ENCODE results near the gene CDH20. TPM values are rescaled to one million over a fixed set of nuclear protein-coding genes. Genes with fewer than 3 reads are reported as not detected.
A peak's percentile ranks its signal among the peaks of the same experiment; 100 is the strongest.

CDH20 gene
- total and polyA plus RNA-seq, 2 of the 4 experiments (the other 2 are of a cell fraction), result not detected

GRCh38 chr18:61596296-61596695 is 263.1 kb downstream of the CDH20 start:
- Histone ChIP-seq H3K4me3 (ENCODE audit: insufficient read depth, low read depth, low read length) (no peak overlapping the region), H3K79me1 (ENCODE audit: low read depth in 1 of 2, low read length in 2 of 2) (peaks cover 0 to 6% of the 10 kb centered on the region in 2 experiments; a peak in 2 of 4 replicates), H3K4me1 (ENCODE audit: control insufficient read depth, insufficient read depth, low read length) (peaks cover 2% of the 10 kb centered on the region)

More at GRCh38 chr18:61596296-61596695, 263.1 kb downstream of the CDH20 start:
- no peaks in the 10 kb centered on the region for H3K9me3 ChIP-seq (ENCODE audit: control insufficient read depth, insufficient read depth, low read length)
- H3K36me3 ChIP-seq (ENCODE audit: control insufficient read depth, insufficient read depth, low read length), result no peaks in the 10 kb centered on the region
- H4K91ac ChIP-seq (ENCODE audit: insufficient read depth, low read depth, low read length), result no peak overlapping the region
- dilution Hi-C loops (cut with HindIII; ENCODE audit: low sequenced_read_pairs, unreplicated experiment) (no loop called here), in situ Hi-C loops (cut with MboI; ENCODE audit: low sequenced_read_pairs) (no loop called here), intact Hi-C loops (cut with micrococcal nuclease) (no loop called here)
- H3K14ac ChIP-seq (replicated peaks; ENCODE audit: low read depth, low read length), result no peak overlapping the region
- no peak overlapping the region for H3K4ac ChIP-seq (ENCODE audit: low read depth, low read length)
- no peak overlapping the region for H2BK120ac ChIP-seq (ENCODE audit: low read depth, low read length)
- H3K9ac ChIP-seq (ENCODE audit: low read depth, low read length), result no peak overlapping the region
- no peak overlapping the region for H2AK5ac ChIP-seq (ENCODE audit: low read depth, low read length)
- H3K27ac ChIP-seq (ENCODE audit: insufficient read depth, low read length), result no peak overlapping the region
- H3K23ac ChIP-seq (ENCODE audit: low read depth, low read length), result no peak overlapping the region
- H3K9me1 ChIP-seq (ENCODE audit: insufficient read depth, low read length), result 0 out of 2 replicates have a peak, but pooled peaks cover 2% of the 10 kb centered on the region
- H4K20me1 ChIP-seq (ENCODE audit: insufficient read depth, low read length), result no peaks in the 10 kb centered on the region
- POLR2A ChIA-PET (ENCODE audit: unreplicated experiment), result no interaction called here
- no peak overlapping the region for H2BK5ac ChIP-seq (ENCODE audit: low read depth, low read length, poor library complexity, severe bottlenecking)
- H2BK15ac ChIP-seq (ENCODE audit: low read depth, low read length), result no peak overlapping the region
- H3K27me3 ChIP-seq (ENCODE audit: control insufficient read depth, insufficient read depth, low read length), result no peaks in the 10 kb centered on the region
- CTCF ChIA-PET, result interaction anchor here (0.8 to 3.2 kb wide), 2 partner anchors 14 kb away, joined by 3 to 15 read pairs; no protein-coding TSS in a partner anchor
- ATAC-seq (ENCODE audit: low read depth), result no peak
- no peak overlapping the region for H4K5ac ChIP-seq (ENCODE audit: low read depth, low read length)
- peak; percentile 45 for DNase-seq
- H2BK20ac ChIP-seq (ENCODE audit: low read depth, low read length), result no peak overlapping the region
- WGBS, 2 experiments (ENCODE audit: extremely low coverage in 2 of 2, insufficient read length in 1 of 2), result no CpG with 5 or more reads among the region's 3 CpGs
- TF ChIP-seq CEBPB (IDR thresholded peaks at IDR 0.05; ENCODE audit: low read depth, low read length) (no peak), POLR2A (IDR thresholded peaks at IDR 0.05; ENCODE audit: low read depth, low read length) (no peak), CTCF (conservative IDR thresholded peaks at IDR 0.05; ENCODE audit: low read depth, low read length) (no peak), NFE2L2 (IDR thresholded peaks at IDR 0.05; ENCODE audit: low read depth, low read length) (no peak), ELK1 (IDR thresholded peaks at IDR 0.05; ENCODE audit: borderline replicate concordance, low read depth, low read length) (no peak), FOS (IDR thresholded peaks at IDR 0.05; ENCODE audit: low read depth, low read length) (no peak), MXI1 (IDR thresholded peaks at IDR 0.05; ENCODE audit: borderline replicate concordance, low read depth, low read length) (no peak), BHLHE40 (IDR thresholded peaks at IDR 0.05; ENCODE audit: low read depth, low read length) (no peak), RFX5 (IDR thresholded peaks at IDR 0.05; ENCODE audit: low read depth, low read length) (no peak), RAD21 (IDR thresholded peaks at IDR 0.05; ENCODE audit: low read length) (no peak), SMC3 (IDR thresholded peaks at IDR 0.05; ENCODE audit: low read depth, low read length) (no peak), RCOR1 (IDR thresholded peaks at IDR 0.05; ENCODE audit: insufficient replicate concordance, low read length) (no peak), MAFK (IDR thresholded peaks at IDR 0.05; ENCODE audit: low read depth, low read length) (no peak)
- H3K4me2 ChIP-seq (ENCODE audit: low read depth, low read length), result no peak overlapping the region
- H2AK9ac ChIP-seq (replicated peaks; ENCODE audit: low read depth, low read length, poor library complexity), result no peak overlapping the region
- no peak overlapping the region for H3K56ac ChIP-seq (ENCODE audit: extremely low read depth, insufficient read depth, low read length)
- H3K18ac ChIP-seq (ENCODE audit: low read depth, low read length), result no peak overlapping the region
- H4K8ac ChIP-seq (ENCODE audit: low read depth in 2 of 2, low read length in 2 of 2), result no peak overlapping the region
- BruUV-seq (replicated peaks), result no TSS peak
- H2AFZ ChIP-seq (replicated peaks; ENCODE audit: low read length, poor library complexity), result no peak overlapping the region
